Endodermal cell (in vitro differentiated cells): ENCODE results near the gene AOC2. TPM values are rescaled to one million over a fixed set of nuclear protein-coding genes. Genes with fewer than 3 reads are reported as not detected.

Experiments
- DNase-seq: peaks from one replicate; pipeline ENCODE4 v3.0.0-alpha.2; 2017
- H3K27ac ChIP-seq: 2 replicates; pipeline ENCODE4 v1.5.1; 2013; ENCODE audit warnings: mild to moderate bottlenecking, low read depth, low read length, moderate library complexity
- H3K27me3 ChIP-seq: 2 replicates; pipeline ENCODE4 v1.6.1; 2013; ENCODE audit warnings: mild to moderate bottlenecking, low read length, moderate library complexity; ENCODE audit not compliant: insufficient read depth, control insufficient read depth, poor library complexity, severe bottlenecking
- H3K36me3 ChIP-seq: 2 replicates; pipeline ENCODE4 v1.7.0; 2013; ENCODE audit warnings: mild to moderate bottlenecking, low read length, moderate library complexity; ENCODE audit not compliant: control insufficient read depth, insufficient read depth
- H3K4me1 ChIP-seq: one replicate; pipeline ENCODE4 v1.7.0; 2013; ENCODE audit warnings: low read length; ENCODE audit not compliant: control insufficient read depth, insufficient read depth
- H3K4me3 ChIP-seq: 2 replicates; pipeline ENCODE4 v1.5.1; 2013; ENCODE audit warnings: mild to moderate bottlenecking, low read length, moderate library complexity
- H3K9ac ChIP-seq: 2 replicates; pipeline ENCODE4 v1.6.1; 2013; ENCODE audit warnings: mild to moderate bottlenecking, low read length, moderate library complexity; ENCODE audit not compliant: poor library complexity, severe bottlenecking; ENCODE audit errors: extremely low read depth
- H3K9me3 ChIP-seq: 2 replicates; pipeline ENCODE4 v1.6.1; 2013; ENCODE audit warnings: mild to moderate bottlenecking, low read length, moderate library complexity; ENCODE audit not compliant: control insufficient read depth
- H3K27ac Mint-ChIP-seq: 2 replicates; pipeline ENCODE4 v1.8.0; 2020; ENCODE audit warnings: mixed read lengths
- H3K27me3 Mint-ChIP-seq: 2 replicates; pipeline ENCODE4 v1.8.0; 2021; ENCODE audit warnings: mild to moderate bottlenecking, mixed read lengths; ENCODE audit not compliant: insufficient read depth
- H3K36me3 Mint-ChIP-seq: 2 replicates; pipeline ENCODE4 v1.8.0; 2020; ENCODE audit warnings: low read depth, mixed read lengths
- H3K4me1 Mint-ChIP-seq: 2 replicates; pipeline ENCODE4 v1.8.0; 2020; ENCODE audit warnings: mixed read lengths
- H3K4me3 Mint-ChIP-seq: 2 replicates; pipeline ENCODE4 v1.8.0; 2020; ENCODE audit warnings: mild to moderate bottlenecking, moderate library complexity, mixed read lengths
- H3K9me3 Mint-ChIP-seq: 2 replicates; pipeline ENCODE4 v1.8.0; 2020; ENCODE audit warnings: mild to moderate bottlenecking, mixed read lengths
- CTCF ChIP-seq: fragments of 200-600 bp; sonication (generic); conservative IDR thresholded peaks from 2 replicates; pipeline ENCODE4 v1.5.0; 2021; ENCODE audit warnings: antibody characterized with exemption, mild to moderate bottlenecking
- WGBS, 2 experiments: methylation state at CpG; one replicate each; pipeline versions ENCODE4 v1.1.5 to v1.1.7; 2013; ENCODE audit warnings: missing lambda C conversion rate in 2 of 2, mixed read lengths in 1 of 2; ENCODE audit not compliant: insufficient coverage in 1 of 2, insufficient read length in 1 of 2; 5-methylcytosine and 5-hydroxymethylcytosine counted together
- total RNA-seq, 2 donors: library from RNA; stranded (reverse); fragmentation: NEBNext Ultra II Directional in 1 of 2; extraction: Animal tissue kit (Norgen Biotek cat#: 25700) in 1 of 2; gene quantifications; 2 replicates in 1 of 2; 3 replicates in 1 of 2; pipeline ENCODE4 v1.2.1, GENCODE V29; 2021

AOC2 gene
- total RNA-seq, 2 donors from 2014 or later = 3.7 to 3.8 TPM

GRCh38 chr17:42832213-42832933, 12.0 kb upstream of the AOC2 start:
- H3K27me3 Mint-ChIP-seq = peaks cover 18% of the 10 kb centered on the region
- no peak for DNase-seq
- H3K27ac ChIP-seq = no peak overlapping the region
- H3K9ac ChIP-seq = peak overlapping the region; percentile 89
- peaks cover 20% of the 10 kb centered on the region for H3K27me3 ChIP-seq
- peak overlapping the region; percentile 99 for H3K27ac Mint-ChIP-seq
- H3K4me1 Mint-ChIP-seq = peaks cover 17% of the 10 kb centered on the region
- no peaks in the 10 kb centered on the region for H3K9me3 ChIP-seq
- peaks cover 22% of the 10 kb centered on the region for H3K36me3 Mint-ChIP-seq
- H3K4me3 Mint-ChIP-seq = peak overlapping the region; percentile 94
- peak overlapping the region; percentile 94 for H3K4me3 ChIP-seq
- H3K36me3 ChIP-seq = peaks cover 25% of the 10 kb centered on the region
- no peaks in the 10 kb centered on the region for H3K4me1 ChIP-seq
- no peak for TF ChIP-seq CTCF
- WGBS, 2 experiments = 58 to 63% methylated on average over 9 of the region's 9 CpGs
- H3K9me3 Mint-ChIP-seq = no peaks in the 10 kb centered on the region

GRCh38 chr17:42832934-42833766, 11.2 kb upstream of the AOC2 start, which contains the start of gene PSME3:
Gene PSME3, plus strand, starts transcription at chr17:42833397. Its CDS starts 235 bp downstream, at chr17:42833632.
- DNase-seq = peak; percentile 99
- 0% methylated on average over 20 to 71 of the region's 71 CpGs for WGBS, 2 experiments
- peaks cover 28% of the 10 kb centered on the region for H3K36me3 Mint-ChIP-seq

More at GRCh38 chr17:42832934-42833766, 11.2 kb upstream of the AOC2 start, which contains the start of gene PSME3:
- Histone ChIP-seq H3K9me3 (no peaks in the 10 kb centered on the region), H3K27ac (peak within 1 kb of the TSS; percentile 71), H3K9ac (peak within 1 kb of the TSS; percentile 89), H3K27me3 (peaks cover 12% of the 10 kb centered on the region), H3K4me1 (no peaks in the 10 kb centered on the region), H3K36me3 (peaks cover 33% of the 10 kb centered on the region), H3K4me3 (peak within 1 kb of the TSS; percentile 94)
- no peaks in the 10 kb centered on the region for H3K9me3 Mint-ChIP-seq
- peaks cover 10% of the 10 kb centered on the region for H3K27me3 Mint-ChIP-seq
- peak within 1 kb of the TSS; percentile 94 for H3K4me3 Mint-ChIP-seq
- TF ChIP-seq CTCF = peak; percentile 16
- H3K27ac Mint-ChIP-seq = peak within 1 kb of the TSS; percentile 99
- H3K4me1 Mint-ChIP-seq = peaks cover 17% of the 10 kb centered on the region
